OCI-M2 (cell line): ENCODE measurements around the gene PPM1M.
"Not testable (repeated sequence)": the region's sequence is repeated elsewhere in the genome, so short reads cannot be mapped to it uniquely, and the experiment has no call there.

Source experiments
- DNase-seq: peaks from one replicate; lab custom pipeline; 2025; ENCODE audit not compliant: unreplicated experiment; lab: John Stamatoyannopoulos, UW

The PPM1M gene

GRCh38 chr3:52246728-52247408 is 1.3 kb downstream of the PPM1M start:
- no peak for DNase-seq

DNA sequence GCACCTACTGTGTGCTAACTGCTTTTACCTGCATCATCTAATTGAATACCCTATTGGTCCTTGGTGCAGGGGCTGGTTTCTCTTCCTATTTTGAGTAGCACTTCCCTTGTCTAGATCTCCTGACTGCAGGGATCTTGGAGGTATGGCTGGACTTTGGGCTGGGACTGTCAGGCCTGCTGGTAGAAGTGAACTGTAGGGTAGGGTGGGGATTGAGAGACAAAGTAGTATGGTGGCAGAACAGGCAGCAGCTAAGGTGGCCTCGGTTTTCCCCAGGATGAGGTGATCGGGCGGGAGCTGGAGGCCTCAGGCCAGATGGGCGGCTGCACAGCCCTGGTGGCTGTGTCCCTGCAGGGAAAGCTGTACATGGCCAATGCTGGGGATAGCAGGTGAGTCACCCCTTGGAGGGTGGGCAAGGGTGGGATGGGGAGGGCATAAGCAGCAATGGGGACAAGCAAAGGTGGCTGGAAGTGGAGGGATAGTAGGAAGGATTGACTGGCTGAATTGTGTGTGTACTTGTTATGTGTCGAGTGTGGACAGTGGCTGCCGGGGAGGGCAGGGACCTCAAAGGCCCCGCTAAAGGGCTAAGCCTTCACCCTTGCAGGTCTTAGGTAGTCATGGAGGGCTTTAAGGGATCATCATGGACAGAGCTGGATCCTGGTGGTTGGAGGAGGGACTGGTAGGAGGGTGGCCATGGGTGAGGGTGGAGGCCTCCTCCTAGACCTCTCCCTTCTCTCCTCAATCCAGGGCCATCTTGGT is 2.0 kb downstream of the PPM1M start:
- no peak for DNase-seq

DNA sequence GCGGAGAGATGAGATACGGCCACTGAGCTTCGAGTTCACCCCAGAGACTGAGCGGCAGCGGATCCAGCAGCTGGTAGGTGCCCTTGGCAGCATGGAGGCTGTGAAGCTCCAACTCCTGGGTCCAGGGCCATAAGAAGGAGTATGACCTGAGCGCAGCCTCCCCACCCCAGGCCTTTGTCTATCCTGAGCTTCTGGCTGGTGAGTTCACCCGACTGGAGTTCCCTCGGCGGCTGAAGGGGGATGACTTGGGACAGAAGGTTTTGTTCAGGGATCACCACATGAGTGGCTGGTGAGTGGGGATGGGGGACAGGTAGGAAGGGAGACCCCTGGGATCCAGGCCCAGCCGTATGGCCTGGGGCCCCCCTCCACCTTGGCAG is 2.6 kb downstream of the PPM1M start:
- no peak for DNase-seq

GRCh38 chr3:52248816-52249547 is 3.4 kb downstream of the PPM1M start:
- DNase-seq: no peak

DNA sequence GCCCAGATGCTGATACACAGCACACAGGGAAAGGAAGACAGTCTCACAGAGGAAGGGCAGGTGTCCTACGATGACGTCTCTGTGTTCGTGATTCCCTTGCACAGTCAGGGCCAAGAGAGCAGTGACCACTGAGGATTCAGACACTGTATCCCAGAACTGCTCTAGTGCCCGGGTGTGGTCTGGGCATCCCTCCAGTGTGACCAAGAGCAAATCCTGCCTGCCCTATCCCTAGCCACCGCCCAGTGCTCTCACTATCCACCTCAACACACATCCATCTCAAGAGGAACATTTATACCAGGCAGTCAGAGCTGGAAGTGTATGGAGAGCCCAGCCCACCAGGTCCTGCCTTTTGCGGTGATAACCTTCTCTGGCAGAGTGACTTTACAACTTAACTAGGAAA is 4.1 kb downstream of the PPM1M start:
- no peak for DNase-seq

DNA sequence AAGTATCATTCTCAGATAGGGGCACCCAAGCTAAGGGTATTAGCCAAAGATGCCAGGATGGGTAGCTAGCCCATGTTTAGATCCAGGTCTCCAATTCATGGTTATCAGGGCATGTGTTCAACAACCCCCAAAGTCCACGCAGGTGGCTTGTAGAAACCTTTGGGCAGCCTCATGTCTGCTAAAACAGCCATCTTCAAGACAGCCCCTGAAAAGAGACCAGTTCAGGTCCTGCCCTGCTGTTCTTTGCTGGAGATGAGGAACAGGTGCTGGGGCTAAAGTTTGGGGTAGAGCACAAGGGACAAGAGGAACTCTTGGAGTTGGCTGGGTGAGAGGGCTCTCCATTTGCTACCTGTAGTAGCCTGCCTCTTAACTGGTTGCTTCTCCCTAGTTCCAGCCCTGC is 4.6 kb downstream of the PPM1M start:
- no peak for DNase-seq

- no peak for DNase-seq
Measured at GRCh38 chr3:52253314-52254304, 8.1 kb downstream of the PPM1M start.

DNA sequence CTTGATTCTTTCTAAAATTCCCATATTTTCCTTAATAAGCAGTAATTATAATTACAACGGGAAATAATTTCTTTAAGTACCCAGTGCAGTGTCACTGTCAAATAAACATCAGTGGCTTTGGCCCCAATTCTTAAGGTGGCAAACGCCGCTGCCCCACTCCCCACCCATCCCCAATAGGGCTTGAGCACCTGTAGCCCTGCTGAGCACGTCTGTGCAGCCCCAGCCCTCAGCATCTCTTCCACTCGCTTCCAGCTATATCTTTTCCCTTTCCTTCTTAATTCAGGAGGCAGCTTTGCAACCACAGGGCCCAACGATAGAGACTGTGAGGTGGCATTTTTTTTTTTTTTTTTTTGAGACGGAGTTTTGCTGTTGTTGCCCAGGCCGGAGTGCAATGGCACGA is 9.0 kb downstream of the PPM1M start:
- no peak for DNase-seq

GRCh38 chr3:52256159-52256558 is 10.6 kb downstream of the PPM1M start:
- DNase-seq: no peak

GRCh38 chr3:52256622-52257021 is 11.1 kb downstream of the PPM1M start:
- DNase-seq: no peak

- DNase-seq: no peak
Measured at GRCh38 chr3:52257911-52258310, 12.4 kb downstream of the PPM1M start.

DNA sequence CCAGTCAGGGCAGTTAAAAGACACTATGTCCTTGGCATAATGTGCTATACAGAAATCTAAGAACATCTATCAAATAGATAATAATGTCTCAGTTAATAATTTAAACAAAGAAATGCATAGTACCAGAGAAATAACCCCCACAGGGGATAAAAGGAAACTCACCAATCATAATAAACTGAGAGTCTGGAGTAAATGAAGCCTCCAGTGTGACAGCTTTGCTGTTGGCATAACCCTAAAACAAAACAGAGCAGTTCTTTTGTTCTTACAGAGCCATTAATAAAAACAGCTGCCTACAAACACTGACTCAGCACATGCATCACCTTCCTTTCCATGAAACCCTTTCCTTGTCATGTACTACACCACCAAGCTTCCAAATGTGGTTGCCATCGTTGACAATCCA is 13.5 kb downstream of the PPM1M start:
- no peak for DNase-seq

DNA sequence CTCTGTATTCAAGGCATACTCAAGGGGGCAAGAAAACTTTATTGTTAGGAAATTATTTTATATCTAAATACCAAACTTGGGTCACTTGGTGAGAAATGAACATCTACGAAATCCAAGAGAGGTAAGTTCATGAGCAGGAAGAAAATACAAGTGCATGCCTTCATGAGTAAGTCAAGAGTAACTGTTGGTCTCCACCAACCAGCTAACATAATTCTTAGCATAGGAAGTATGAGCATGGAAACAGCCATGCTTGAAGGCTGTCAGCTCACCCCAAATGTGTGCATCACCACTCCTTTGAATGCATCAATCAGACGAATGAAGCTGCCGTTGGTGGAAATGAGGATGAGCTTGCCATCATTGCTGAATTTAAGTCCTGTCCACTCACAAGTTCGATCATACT is 13.9 kb downstream of the PPM1M start:
- no peak for DNase-seq

DNA sequence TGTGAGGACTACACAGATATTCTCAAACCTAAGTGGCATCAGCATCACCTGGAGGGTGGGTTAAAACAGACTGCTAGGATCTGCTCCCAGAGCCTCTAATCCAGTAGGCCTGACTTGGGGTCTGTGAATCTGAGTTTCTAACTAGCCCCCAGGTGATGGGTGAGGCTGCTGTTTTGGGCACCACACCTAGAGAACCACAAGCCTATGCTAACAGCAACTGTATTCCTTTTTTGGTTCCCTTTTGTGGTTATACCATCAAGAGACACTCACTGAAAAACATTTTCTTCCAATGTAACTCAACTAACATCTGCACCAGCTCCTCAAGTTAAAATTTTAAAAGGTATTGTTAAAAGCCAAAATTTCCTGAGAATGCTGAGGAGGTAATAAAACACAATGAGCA is 16.9 kb downstream of the PPM1M start:
- DNase-seq: no peak

- DNase-seq: no peak
Measured at GRCh38 chr3:52265387-52265786, 19.8 kb downstream of the PPM1M start.

DNA sequence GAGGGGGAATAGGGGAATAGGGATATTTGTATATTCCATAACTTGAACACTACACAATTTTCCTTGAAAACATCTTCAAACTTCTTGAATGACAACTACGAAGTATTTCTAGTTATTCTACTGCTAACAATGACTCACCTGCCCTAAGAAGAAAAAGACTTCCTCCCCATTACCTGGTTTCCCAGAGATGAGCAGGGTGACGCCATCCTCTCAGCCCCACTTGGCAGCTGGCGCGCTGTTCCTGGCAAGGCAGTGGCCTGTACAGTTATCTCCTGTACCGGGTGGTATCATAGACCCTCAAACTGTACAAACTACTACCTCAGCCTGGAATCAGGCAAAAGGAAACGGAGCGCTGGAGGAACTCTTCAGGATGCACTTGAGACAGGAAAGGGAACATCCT is 22.5 kb downstream of the PPM1M start:
- DNase-seq: no peak

GRCh38 chr3:52269776-52270175 is 24.2 kb downstream of the PPM1M start:
- no peak for DNase-seq

GRCh38 chr3:52270252-52270754 is 24.7 kb downstream of the PPM1M start:
- no peak for DNase-seq

DNA sequence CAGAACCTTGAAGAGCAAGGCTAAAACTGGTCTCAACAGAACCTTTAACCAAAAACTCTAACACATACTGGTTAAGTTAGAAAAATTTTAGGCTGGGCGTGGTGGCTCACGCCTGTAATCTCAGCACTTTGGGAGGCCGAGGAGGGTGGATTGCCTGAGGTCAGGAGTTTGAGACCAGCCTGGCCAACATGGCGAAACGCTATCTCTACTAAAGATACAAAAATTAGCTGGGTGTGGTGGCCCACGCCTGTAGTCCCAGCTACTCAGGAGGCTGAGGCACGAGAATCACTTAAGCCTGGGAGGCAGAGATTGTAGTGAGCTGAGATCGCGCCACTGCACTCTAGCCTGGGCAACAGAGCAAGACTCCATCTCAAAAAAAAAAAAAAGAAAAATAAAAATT is 26.6 kb downstream of the PPM1M start:
- not testable (repeated sequence) for DNase-seq

GRCh38 chr3:52272831-52273230 is 27.3 kb downstream of the PPM1M start:
- DNase-seq: no peak

GRCh38 chr3:52274781-52275180 is 29.2 kb downstream of the PPM1M start:
- DNase-seq: not testable (repeated sequence)
